IMR-90 (cell line): Measurements from ENCODE around the gene PAWR. TPM values are rescaled to one million over a fixed set of nuclear protein-coding genes. Genes with fewer than 3 reads are reported as not detected.

ENCODE experiments used
- ATAC-seq: fragments of 200-7000 bp; cut with Tn5 transposase; 2 replicates; pipeline ENCODE4 v1.9.1; 2020; ENCODE audit warnings: low read depth, mild to moderate bottlenecking, moderate library complexity
- BruUV-seq: library from RNA; stranded (reverse); fragments of 400-500 nt; replicated peaks from 2 replicates; lab custom pipeline; 2021; lab: Mats Ljungman, UMichigan
- CTCF ChIA-PET: fragments of 300-600 bp; formaldehyde crosslinking; extraction: SDS; loops from one replicate; lab custom pipeline; 2021; ENCODE audit warnings: antibody characterized with exemption; lab: Yijun Ruan, JAX
- POLR2A ChIA-PET: fragments of 300-600 bp; sonication (Branson Sonifier 250); formaldehyde crosslinking; loops from one replicate; lab custom pipeline; 2022; ENCODE audit warnings: antibody characterized with exemption; ENCODE audit not compliant: unreplicated experiment; lab: Charles Lee
- DNase-seq: peaks from one replicate; pipeline ENCODE4 v3.0.0; 2013
- H2AFZ ChIP-seq: replicated peaks from 2 replicates; pipeline ENCODE3; 2013; ENCODE audit warnings: low read length, mild to moderate bottlenecking; ENCODE audit not compliant: poor library complexity
- H2AK5ac ChIP-seq: 2 replicates; pipeline ENCODE4 v1.6.1; 2013; ENCODE audit warnings: low read depth, low read length, inconsistent platforms
- H2AK9ac ChIP-seq: replicated peaks from 2 replicates; pipeline ENCODE3; 2013; ENCODE audit warnings: mild to moderate bottlenecking, low read depth, low read length, moderate library complexity; ENCODE audit not compliant: poor library complexity
- H2BK120ac ChIP-seq: 2 replicates; pipeline ENCODE4 v1.6.1; 2013; ENCODE audit warnings: low read depth, low read length, inconsistent platforms
- H2BK15ac ChIP-seq: 3 replicates; pipeline ENCODE4 v1.6.1; 2013; ENCODE audit warnings: low read depth, low read length, inconsistent platforms
- H2BK20ac ChIP-seq: 2 replicates; pipeline ENCODE4 v1.6.1; 2013; ENCODE audit warnings: low read depth, mild to moderate bottlenecking, inconsistent platforms, low read length, moderate library complexity
- H2BK5ac ChIP-seq: 2 replicates; pipeline ENCODE4 v1.6.1; 2013; ENCODE audit warnings: mild to moderate bottlenecking, low read depth, low read length, inconsistent platforms; ENCODE audit not compliant: poor library complexity, severe bottlenecking
- H3K14ac ChIP-seq: replicated peaks from 2 replicates; pipeline ENCODE4 v1.6.1; 2013; ENCODE audit warnings: low read depth, low read length, inconsistent platforms
- H3K18ac ChIP-seq: 2 replicates; pipeline ENCODE4 v1.6.1; 2013; ENCODE audit warnings: low read depth, low read length, control low read depth
- H3K23ac ChIP-seq: 2 replicates; pipeline ENCODE4 v1.6.1; 2013; ENCODE audit warnings: low read depth, low read length, inconsistent platforms
- H3K27ac ChIP-seq: 2 replicates; pipeline ENCODE4 v1.5.1; 2013; ENCODE audit warnings: mild to moderate bottlenecking, control low read depth, low read length; ENCODE audit not compliant: insufficient read depth
- H3K27me3 ChIP-seq: 2 replicates; pipeline ENCODE4 v1.6.1; 2013; ENCODE audit warnings: low read length; ENCODE audit not compliant: control insufficient read depth, insufficient read depth
- H3K36me3 ChIP-seq: 2 replicates; pipeline ENCODE4 v1.6.1; 2013; ENCODE audit warnings: low read length, mixed read lengths; ENCODE audit not compliant: control insufficient read depth, insufficient read depth
- H3K4ac ChIP-seq: 2 replicates; pipeline ENCODE4 v1.6.1; 2013; ENCODE audit warnings: low read depth, low read length, inconsistent platforms
- H3K4me1 ChIP-seq: 2 replicates; pipeline ENCODE4 v1.6.1; 2013; ENCODE audit warnings: low read length, mixed read lengths; ENCODE audit not compliant: control insufficient read depth, insufficient read depth
- H3K4me2 ChIP-seq: 2 replicates; pipeline ENCODE4 v1.6.1; 2013; ENCODE audit warnings: low read depth, mild to moderate bottlenecking, control low read depth, low read length, moderate library complexity
- H3K4me3 ChIP-seq: 2 replicates; pipeline ENCODE4 v1.5.1; 2013; ENCODE audit warnings: low read depth, mild to moderate bottlenecking, control low read depth, low read length, moderate library complexity; ENCODE audit not compliant: insufficient read depth
- H3K56ac ChIP-seq: 2 replicates; pipeline ENCODE4 v1.6.1; 2013; ENCODE audit warnings: low read length, inconsistent platforms; ENCODE audit not compliant: insufficient read depth; ENCODE audit errors: extremely low read depth
- H3K79me1 ChIP-seq, 2 experiments: 2 replicates each; pipeline ENCODE4 v1.6.1; 2013; ENCODE audit warnings: low read length in 2 of 2, inconsistent platforms in 1 of 2, low read depth in 1 of 2
- H3K9ac ChIP-seq: 2 replicates; pipeline ENCODE4 v1.6.1; 2013; ENCODE audit warnings: low read depth, low read length, control low read depth
- H3K9me1 ChIP-seq: 2 replicates; pipeline ENCODE4 v1.6.1; 2013; ENCODE audit warnings: low read length, inconsistent platforms; ENCODE audit not compliant: insufficient read depth
- H3K9me3 ChIP-seq: 2 replicates; pipeline ENCODE4 v1.6.1; 2013; ENCODE audit warnings: low read length; ENCODE audit not compliant: control insufficient read depth, insufficient read depth
- H4K20me1 ChIP-seq: 2 replicates; pipeline ENCODE4 v1.6.1; 2013; ENCODE audit warnings: low read length, inconsistent platforms; ENCODE audit not compliant: insufficient read depth
- H4K5ac ChIP-seq: 2 replicates; pipeline ENCODE4 v1.6.1; 2013; ENCODE audit warnings: mild to moderate bottlenecking, low read depth, low read length, control low read depth
- H4K8ac ChIP-seq, 2 experiments: 2 replicates each; pipeline ENCODE4 v1.6.1; 2013; ENCODE audit warnings: low read depth in 2 of 2, low read length in 2 of 2, control low read depth in 1 of 2, inconsistent platforms in 1 of 2
- H4K91ac ChIP-seq: 2 replicates; pipeline ENCODE4 v1.6.1; 2013; ENCODE audit warnings: low read depth, low read length, inconsistent platforms; ENCODE audit not compliant: insufficient read depth
- BHLHE40 ChIP-seq: fragments of 150-350 bp; IDR thresholded peaks from 2 replicates; pipeline ENCODE4 v1.6.1; 2016; ENCODE audit warnings: mild to moderate bottlenecking, low read depth, low read length
- CEBPB ChIP-seq: IDR thresholded peaks from 2 replicates; pipeline ENCODE4 v1.6.1; 2012; ENCODE audit warnings: low read depth, low read length, improper control_type of control experiment
- CHD1 ChIP-seq: IDR thresholded peaks from 2 replicates; pipeline ENCODE4 v1.6.1; 2012; ENCODE audit warnings: low read depth, low read length, improper control_type of control experiment
- CTCF ChIP-seq: conservative IDR thresholded peaks from 2 replicates; pipeline ENCODE4 v1.5.1; 2012; ENCODE audit warnings: mild to moderate bottlenecking, low read depth, low read length, improper control_type of control experiment
- FOS ChIP-seq: fragments of 150-350 bp; IDR thresholded peaks from 2 replicates; pipeline ENCODE4 v1.6.1; 2016; ENCODE audit warnings: low read depth, low read length
- MAFK ChIP-seq: IDR thresholded peaks from 2 replicates; pipeline ENCODE4 v1.6.1; 2012; ENCODE audit warnings: low read depth, low read length, improper control_type of control experiment
- MAZ ChIP-seq: IDR thresholded peaks from 2 replicates; pipeline ENCODE4 v1.6.1; 2012; ENCODE audit warnings: low read depth, mild to moderate bottlenecking, low read length, improper control_type of control experiment, moderate library complexity, borderline replicate concordance
- MXI1 ChIP-seq: IDR thresholded peaks from 2 replicates; pipeline ENCODE4 v1.6.1; 2012; ENCODE audit warnings: low read depth, mild to moderate bottlenecking, low read length, moderate library complexity, borderline replicate concordance
- NFE2L2 ChIP-seq: fragments of 150-350 bp; IDR thresholded peaks from 2 replicates; pipeline ENCODE4 v1.6.1; 2016; ENCODE audit warnings: low read depth, mild to moderate bottlenecking, low read length
- POLR2A ChIP-seq: IDR thresholded peaks from 2 replicates; pipeline ENCODE4 v1.6.1; 2012; ENCODE audit warnings: mild to moderate bottlenecking, low read depth, low read length
- RAD21 ChIP-seq: IDR thresholded peaks from 2 replicates; pipeline ENCODE4 v1.6.1; 2012; ENCODE audit warnings: low read length, improper control_type of control experiment
- RCOR1 ChIP-seq: IDR thresholded peaks from 2 replicates; pipeline ENCODE4 v1.6.1; 2012; ENCODE audit warnings: mild to moderate bottlenecking, low read length, improper control_type of control experiment; ENCODE audit not compliant: insufficient replicate concordance
- RFX5 ChIP-seq: IDR thresholded peaks from 2 replicates; pipeline ENCODE4 v1.8.0; 2012; ENCODE audit warnings: low read depth, mild to moderate bottlenecking, low read length, moderate library complexity
- SMC3 ChIP-seq: fragments of 150-350 bp; IDR thresholded peaks from 2 replicates; pipeline ENCODE4 v1.6.1; 2016; ENCODE audit warnings: low read depth, mild to moderate bottlenecking, antibody characterized with exemption, low read length, moderate library complexity
- USF2 ChIP-seq: fragments of 150-350 bp; IDR thresholded peaks from 2 replicates; pipeline ENCODE4 v1.6.1; 2017; ENCODE audit warnings: mild to moderate bottlenecking, antibody characterized with exemption, low read length, low read depth
- WGBS, 2 experiments: methylation state at CpG; one replicate each; pipeline versions ENCODE4 v1.1.5 to v1.1.7; 2013; ENCODE audit warnings: missing lambda C conversion rate in 2 of 2; ENCODE audit not compliant: insufficient read length in 1 of 2; ENCODE audit errors: extremely low coverage in 2 of 2; 5-methylcytosine and 5-hydroxymethylcytosine counted together
- dilution Hi-C: fragments of 300-500 bp; cut with HindIII; formaldehyde crosslinking; loops from one replicate; pipeline ENCODE4 v1.14.3; 2018; ENCODE audit warnings: low sequenced_read_pairs; ENCODE audit not compliant: unreplicated experiment
- in situ Hi-C: fragments of 300-500 bp; cut with MboI; formaldehyde crosslinking; loops from 3 replicates; pipeline ENCODE4 v1.14.3; 2019; ENCODE audit warnings: low sequenced_read_pairs, inconsistent platforms, mixed read lengths
- intact Hi-C: fragments of 100-400 bp; cut with micrococcal nuclease; formaldehyde crosslinking; loops from 2 replicates; pipeline ENCODE4 v1.10.0; 2022
- polyA plus RNA-seq, 3 experiments: library from polyadenylated mRNA; depleted of rRNA; stranded (reverse); fragments of >200 nt; gene quantifications; 2 replicates each; pipeline ENCODE4 v1.2.3, GENCODE V29; 2012; ENCODE audit warnings: low replicate concordance in 1 of 3
- total RNA-seq: library from RNA; depleted of rRNA; stranded (reverse); fragments of >200 nt; gene quantifications from 2 replicates; pipeline ENCODE4 v1.2.3, GENCODE V29; 2012
- TF ChIP-seq, protein P1 (sequence below): fragments of 150-350 bp; IDR thresholded peaks from 2 replicates; pipeline ENCODE4 v1.6.1; 2016; ENCODE audit warnings: low read depth, mild to moderate bottlenecking, low read length, moderate library complexity, borderline replicate concordance

The PAWR gene
- total and polyA plus RNA-seq, 2 of the 4 experiments (the other 2 are of a cell fraction): 13.2 to 13.6 TPM

DNA sequence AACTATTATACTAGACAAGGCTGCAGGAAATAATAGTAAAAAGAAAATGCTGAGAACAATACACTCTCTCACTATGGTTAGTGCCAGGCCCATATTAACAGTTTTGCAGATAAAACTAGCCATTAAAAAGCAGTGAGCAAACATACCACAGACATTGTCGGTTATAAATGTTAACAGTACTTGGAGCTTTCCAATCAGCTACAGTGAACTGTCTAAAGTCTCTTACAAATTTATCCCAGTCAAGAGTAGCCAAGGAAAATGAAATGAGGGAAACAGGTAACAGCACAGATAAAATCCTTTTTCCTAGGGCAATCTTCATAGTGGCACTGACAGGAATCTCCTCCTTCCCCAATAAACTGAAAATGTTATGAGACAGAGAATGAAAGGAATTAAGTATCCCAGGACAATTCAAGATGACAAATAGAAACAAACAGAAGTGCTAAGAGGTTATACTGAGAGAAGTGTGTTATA, 30.8 kb downstream of the PAWR start:
- no peaks in the 10 kb centered on the region for H3K27me3 ChIP-seq
- H3K23ac ChIP-seq: no peak overlapping the region
- TF ChIP-seq USF2 (no peak), FOS (no peak), MAFK (no peak), BHLHE40 (no peak), CHD1 (no peak), CEBPB (no peak), CTCF (no peak), MAZ (no peak), RAD21 (no peak), RFX5 (no peak), NFE2L2 (no peak), POLR2A (no peak), MXI1 (no peak), RCOR1 (no peak), SMC3 (no peak)
- TF ChIP-seq, protein P1, sequence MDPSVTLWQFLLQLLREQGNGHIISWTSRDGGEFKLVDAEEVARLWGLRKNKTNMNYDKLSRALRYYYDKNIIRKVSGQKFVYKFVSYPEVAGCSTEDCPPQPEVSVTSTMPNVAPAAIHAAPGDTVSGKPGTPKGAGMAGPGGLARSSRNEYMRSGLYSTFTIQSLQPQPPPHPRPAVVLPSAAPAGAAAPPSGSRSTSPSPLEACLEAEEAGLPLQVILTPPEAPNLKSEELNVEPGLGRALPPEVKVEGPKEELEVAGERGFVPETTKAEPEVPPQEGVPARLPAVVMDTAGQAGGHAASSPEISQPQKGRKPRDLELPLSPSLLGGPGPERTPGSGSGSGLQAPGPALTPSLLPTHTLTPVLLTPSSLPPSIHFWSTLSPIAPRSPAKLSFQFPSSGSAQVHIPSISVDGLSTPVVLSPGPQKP: no peak
- H3K4ac ChIP-seq: no peak overlapping the region
- H3K4me3 ChIP-seq: no peak overlapping the region
- H3K9me1 ChIP-seq: no peaks in the 10 kb centered on the region; the same call in 1 of the 2 replicates
- H3K9me3 ChIP-seq: no peaks in the 10 kb centered on the region
- no peak overlapping the region for H3K9ac ChIP-seq
- in situ Hi-C loops (no loop called here), dilution Hi-C loops (no loop called here), intact Hi-C loops (no loop called here)
- H3K14ac ChIP-seq: no peak overlapping the region
- H2BK15ac ChIP-seq: no peak overlapping the region
- H2AFZ ChIP-seq: no peak overlapping the region
- no peak overlapping the region for H3K56ac ChIP-seq
- H4K8ac ChIP-seq: no peak overlapping the region
- WGBS, 2 experiments: no CpG with 5 or more reads among the region's 1 CpG
- POLR2A ChIA-PET: no interaction called here
- no peak overlapping the region for H4K91ac ChIP-seq
- H3K4me1 ChIP-seq: peaks cover 4% of the 10 kb centered on the region
- H3K79me1 ChIP-seq: peaks cover 13 to 55% of the 10 kb centered on the region in 2 experiments
- H4K20me1 ChIP-seq: peaks cover 8% of the 10 kb centered on the region
- CTCF ChIA-PET: interaction anchor here (1.0 kb wide), 1 partner anchor 103 kb away, joined by 3 read pairs; no protein-coding TSS in a partner anchor
- no peak overlapping the region for H2BK120ac ChIP-seq
- H2AK9ac ChIP-seq: no peak overlapping the region
- ATAC-seq (peak; percentile 30; the same call in 1 of the 2 replicates), DNase-seq (no peak)
- H2BK5ac ChIP-seq: no peak overlapping the region
- no peak overlapping the region for H4K5ac ChIP-seq
- H3K4me2 ChIP-seq: peak overlapping the region; percentile 66
- H2AK5ac ChIP-seq: no peak overlapping the region
- no peaks in the 10 kb centered on the region for H3K36me3 ChIP-seq
- no peak overlapping the region for H2BK20ac ChIP-seq
- H3K27ac ChIP-seq: no peak overlapping the region
- no peak overlapping the region for H3K18ac ChIP-seq
- BruUV-seq: no TSS peak
